ENCODE measurements around the gene GSX2. TPM values are rescaled to one million over a fixed set of nuclear protein-coding genes. Genes with fewer than 3 reads are reported as not detected.
"Not testable (repeated sequence)": the region's sequence is repeated elsewhere in the genome, so short reads cannot be mapped to it uniquely, and the experiment has no call there.

GSX2 gene
- total RNA-seq, result not detected
- long read RNA-seq, result 0 reads

GRCh38 chr4:54099748-54100574 lies at the start of gene GSX2:
Gene GSX2 (plus strand): TSS chr4:54100163. CDS start chr4:54100345, 182 bp downstream.
- peaks cover 39% of the 10 kb centered on the region for H3K4me1 ChIP-seq
- TF ChIP-seq CTCF (IDR thresholded peaks at IDR 0.05), result no peak
- H3K4me3 ChIP-seq, result peak within 1 kb of the TSS; percentile 34
- ATAC-seq (peak in 1 of 2 donors; percentile 4), DNase-seq (no peak)
- H3K9me3 ChIP-seq, result no peaks in the 10 kb centered on the region
- no peaks in the 10 kb centered on the region for H3K36me3 ChIP-seq
- no peak within 1 kb of the TSS for H3K27ac ChIP-seq
- intact Hi-C loops (cut with DNase I), result no loop called here
- peaks cover 100% of the 10 kb centered on the region for H3K27me3 ChIP-seq (ENCODE audit: low read depth)

- ATAC-seq (no peak), DNase-seq (no peak)
- Histone ChIP-seq H3K4me3 (no peak overlapping the region), H3K4me1 (peaks cover 14% of the 10 kb centered on the region), H3K27me3 (ENCODE audit: low read depth) (no peaks in the 10 kb centered on the region), H3K27ac (no peak overlapping the region), H3K9me3 (no peaks in the 10 kb centered on the region), H3K36me3 (peaks cover 12% of the 10 kb centered on the region)
- no peak for TF ChIP-seq CTCF (IDR thresholded peaks at IDR 0.05)
- intact Hi-C loops (cut with DNase I), result no loop called here
These were observed 49.6 kb upstream of the GSX2 start for GRCh38 chr4:54050214-54050904.

- H3K27me3 ChIP-seq (ENCODE audit: low read depth); H3K9me3 ChIP-seq; ATAC-seq; H3K36me3 ChIP-seq; intact Hi-C loops (cut with DNase I); H3K4me3 ChIP-seq; H3K27ac ChIP-seq: not testable (repeated sequence)
- peak; percentile 51 for DNase-seq
- H3K4me1 ChIP-seq, result peaks cover 42% of the 10 kb centered on the region
These were observed 46.6 kb upstream of the GSX2 start for GRCh38 chr4:54053322-54053721.

GRCh38 chr4:54054501-54054900 lies 45.5 kb upstream of the GSX2 start:
- intact Hi-C loops (cut with DNase I), result no loop called here
- DNase-seq, result no peak
- Histone ChIP-seq H3K27me3 (ENCODE audit: low read depth) (no peaks in the 10 kb centered on the region), H3K4me1 (peaks cover 52% of the 10 kb centered on the region), H3K27ac (no peak overlapping the region), H3K36me3 (no peaks in the 10 kb centered on the region), H3K9me3 (no peaks in the 10 kb centered on the region), H3K4me3 (no peak overlapping the region)
- no peak for ATAC-seq
- TF ChIP-seq CTCF (IDR thresholded peaks at IDR 0.05), result no peak

- no peak for ATAC-seq
- no peaks in the 10 kb centered on the region for H3K27me3 ChIP-seq (ENCODE audit: low read depth)
- intact Hi-C loops (cut with DNase I), result no loop called here
- TF ChIP-seq CTCF (IDR thresholded peaks at IDR 0.05), result no peak
- H3K9me3 ChIP-seq, result no peaks in the 10 kb centered on the region
- no peak overlapping the region for H3K27ac ChIP-seq
- H3K36me3 ChIP-seq, result no peaks in the 10 kb centered on the region
- peaks cover 56% of the 10 kb centered on the region for H3K4me1 ChIP-seq
- H3K4me3 ChIP-seq, result no peak overlapping the region
- DNase-seq, result no peak
These were observed 44.5 kb upstream of the GSX2 start for GRCh38 chr4:54055494-54055893.

GRCh38 chr4:54056360-54056759 lies 43.6 kb upstream of the GSX2 start:
- DNase-seq (no peak), ATAC-seq (no peak)
- intact Hi-C loops (cut with DNase I), result no loop called here
- Histone ChIP-seq H3K9me3 (no peaks in the 10 kb centered on the region), H3K27me3 (ENCODE audit: low read depth) (no peaks in the 10 kb centered on the region), H3K27ac (no peak overlapping the region), H3K36me3 (no peaks in the 10 kb centered on the region), H3K4me1 (peaks cover 57% of the 10 kb centered on the region), H3K4me3 (no peak overlapping the region)
- no peak for TF ChIP-seq CTCF (IDR thresholded peaks at IDR 0.05)

All from lower lobe of right lung (tissue), 2 donors.